HG02763 (cell line): Measurements from ENCODE around the gene MDK.
"Not testable (repeated sequence)": the region's sequence is repeated elsewhere in the genome, so short reads cannot be mapped to it uniquely, and the experiment has no call there.

Source experiments
- ATAC-seq: cut with Tn5 transposase; IDR thresholded peaks from one replicate; pipeline ENCODE4 v1.9.1; 2021; ENCODE audit warnings: mild to moderate bottlenecking, moderate library complexity; ENCODE audit not compliant: unreplicated experiment

The MDK gene

DNA sequence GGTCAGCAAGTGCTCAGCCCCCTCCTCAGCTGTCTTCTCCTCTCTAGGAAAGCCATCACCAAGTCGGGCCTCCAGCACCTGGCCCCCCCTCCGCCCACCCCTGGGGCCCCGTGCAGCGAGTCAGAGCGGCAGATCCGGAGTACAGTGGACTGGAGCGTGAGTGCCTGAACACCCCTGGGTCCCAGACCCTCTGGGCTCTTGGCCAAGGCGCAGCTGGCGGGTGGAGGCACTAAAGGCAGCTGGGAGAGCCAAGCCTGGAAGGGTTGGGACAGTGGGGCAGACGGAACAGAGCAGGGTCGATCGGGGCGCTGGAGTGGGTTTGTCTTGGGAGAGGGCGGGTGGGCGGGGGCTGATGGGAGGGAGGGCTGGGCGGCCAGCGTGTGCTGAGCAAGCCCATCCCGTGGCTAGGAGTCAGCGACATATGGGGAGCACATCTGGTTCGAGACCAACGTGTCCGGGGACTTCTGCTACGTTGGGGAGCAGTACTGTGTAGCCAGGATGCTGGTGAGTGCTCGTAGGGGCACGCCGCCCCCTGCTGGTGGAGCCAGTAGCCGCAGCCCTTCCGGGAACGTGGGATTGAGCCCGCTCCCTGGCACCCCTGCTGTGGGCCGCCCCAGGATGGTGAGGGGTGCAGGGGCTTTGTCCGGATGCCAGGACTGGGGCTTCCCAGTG, 14.1 kb upstream of the MDK start:
- peak; percentile 44 for ATAC-seq

DNA sequence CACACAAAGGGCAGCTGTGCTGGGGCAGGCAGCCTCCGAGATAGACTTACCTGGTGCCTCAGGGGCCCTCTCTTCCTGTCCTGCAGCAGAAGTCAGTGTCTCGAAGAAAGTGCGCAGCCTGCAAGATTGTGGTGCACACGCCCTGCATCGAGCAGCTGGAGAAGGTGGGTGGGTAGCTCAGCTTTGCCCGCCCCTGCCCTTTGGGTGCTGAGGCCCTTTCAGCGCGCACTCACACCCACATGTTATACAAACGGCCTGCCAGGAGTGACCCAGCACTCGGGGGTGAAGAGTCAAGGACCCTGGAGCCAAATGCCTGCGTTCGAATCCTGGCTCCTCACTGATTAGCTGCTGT, 13.6 kb upstream of the MDK start:
- no peak for ATAC-seq

DNA sequence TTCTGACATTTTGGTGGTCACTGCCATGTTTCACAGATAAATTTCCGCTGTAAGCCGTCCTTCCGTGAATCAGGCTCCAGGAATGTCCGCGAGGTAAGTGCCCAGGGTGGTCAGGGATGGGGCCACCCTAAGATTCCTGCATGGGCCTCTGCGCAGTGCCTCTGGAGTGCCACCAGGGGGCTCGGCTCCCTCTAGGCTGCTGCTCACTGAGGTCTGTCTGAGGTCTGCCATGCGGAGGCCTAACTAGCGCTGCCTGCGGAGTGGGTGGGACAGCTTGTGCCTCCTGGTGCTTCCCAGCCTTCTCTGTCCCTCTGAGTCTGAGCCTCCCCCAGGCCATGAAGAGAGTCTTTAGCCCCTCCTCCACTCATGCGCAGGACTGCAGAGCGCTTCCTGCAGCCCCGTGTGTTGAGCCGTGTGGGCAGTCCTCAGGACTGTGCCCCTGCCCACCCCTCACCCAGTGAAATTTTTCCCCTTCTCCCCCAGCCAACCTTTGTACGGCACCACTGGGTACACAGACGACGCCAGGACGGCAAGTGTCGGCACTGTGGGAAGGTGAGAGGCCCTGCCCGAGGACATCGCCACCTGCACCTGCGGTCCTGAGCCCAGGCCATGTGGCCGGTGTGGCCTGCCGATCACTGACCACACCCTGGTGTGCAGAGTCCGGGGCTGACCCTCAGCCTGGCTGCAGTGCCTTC, 11.9 kb upstream of the MDK start:
- ATAC-seq = no peak

DNA sequence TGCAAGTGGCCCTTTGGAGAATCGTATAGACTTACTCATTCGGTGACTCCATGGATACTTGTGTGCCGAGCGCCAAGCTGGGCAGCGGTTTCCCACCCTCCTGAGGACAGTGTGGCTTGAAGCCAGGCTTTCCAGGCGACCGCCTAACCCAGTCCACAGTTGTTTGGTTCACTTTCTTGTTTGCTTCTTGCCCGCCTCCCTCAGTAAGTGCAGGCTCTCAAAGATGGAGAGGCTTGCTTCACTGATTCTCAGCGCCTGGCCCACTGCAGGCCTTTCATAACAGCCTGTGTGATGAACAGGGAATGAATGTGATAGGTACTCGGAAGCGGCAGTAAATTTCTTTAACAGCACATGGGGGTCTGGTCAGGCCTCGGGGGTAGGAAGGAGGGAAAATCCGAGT, 11.2 kb upstream of the MDK start:
- ATAC-seq = no peak

DNA sequence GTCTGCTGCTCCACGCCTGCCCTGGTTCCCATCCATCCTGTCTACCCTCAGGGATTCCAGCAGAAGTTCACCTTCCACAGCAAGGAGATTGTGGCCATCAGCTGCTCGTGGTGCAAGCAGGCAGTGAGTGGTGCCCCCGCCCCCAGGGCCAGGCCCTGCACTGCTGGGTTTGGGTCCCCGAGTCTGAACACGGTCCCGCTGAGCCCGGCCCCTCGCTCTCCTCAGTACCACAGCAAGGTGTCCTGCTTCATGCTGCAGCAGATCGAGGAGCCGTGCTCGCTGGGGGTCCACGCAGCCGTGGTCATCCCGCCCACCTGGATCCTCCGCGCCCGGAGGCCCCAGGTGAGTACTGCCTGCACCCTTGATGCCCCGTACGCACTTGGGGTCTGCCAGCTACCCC, 10.2 kb upstream of the MDK start:
- ATAC-seq = not testable (repeated sequence)

DNA sequence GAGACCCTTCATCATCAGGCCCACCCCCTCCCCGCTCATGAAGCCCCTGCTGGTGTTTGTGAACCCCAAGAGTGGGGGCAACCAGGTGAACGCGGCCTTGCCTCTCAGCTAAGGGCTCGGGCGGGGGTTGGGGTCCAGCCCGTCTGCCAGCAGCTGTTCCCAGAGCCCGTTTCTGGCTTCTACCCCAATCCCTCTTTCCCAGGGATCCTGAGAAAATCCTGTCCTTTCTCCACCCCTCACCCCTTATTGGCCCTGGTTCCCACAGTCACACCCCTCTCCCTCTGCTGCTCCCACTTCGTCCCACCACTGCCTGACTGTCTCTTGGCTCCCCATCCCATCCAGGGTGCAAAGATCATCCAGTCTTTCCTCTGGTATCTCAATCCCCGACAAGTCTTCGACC, 9.4 kb upstream of the MDK start:
- no peak for ATAC-seq

DNA sequence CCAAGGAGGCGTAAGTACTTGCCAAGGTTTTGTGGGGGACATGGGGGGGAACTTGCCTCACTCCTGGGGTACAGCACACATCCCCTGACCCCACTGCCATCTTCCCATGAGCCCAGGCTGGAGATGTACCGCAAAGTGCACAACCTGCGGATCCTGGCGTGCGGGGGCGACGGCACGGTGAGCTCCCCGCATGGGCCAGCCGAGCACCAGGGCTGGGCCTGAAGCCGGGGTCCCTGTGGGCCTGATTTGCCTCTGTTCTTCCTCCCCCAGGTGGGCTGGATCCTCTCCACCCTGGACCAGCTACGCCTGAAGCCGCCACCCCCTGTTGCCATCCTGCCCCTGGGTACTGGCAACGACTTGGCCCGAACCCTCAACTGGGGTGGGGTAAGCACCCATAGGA, 9.0 kb upstream of the MDK start:
- ATAC-seq = not testable (repeated sequence)

DNA sequence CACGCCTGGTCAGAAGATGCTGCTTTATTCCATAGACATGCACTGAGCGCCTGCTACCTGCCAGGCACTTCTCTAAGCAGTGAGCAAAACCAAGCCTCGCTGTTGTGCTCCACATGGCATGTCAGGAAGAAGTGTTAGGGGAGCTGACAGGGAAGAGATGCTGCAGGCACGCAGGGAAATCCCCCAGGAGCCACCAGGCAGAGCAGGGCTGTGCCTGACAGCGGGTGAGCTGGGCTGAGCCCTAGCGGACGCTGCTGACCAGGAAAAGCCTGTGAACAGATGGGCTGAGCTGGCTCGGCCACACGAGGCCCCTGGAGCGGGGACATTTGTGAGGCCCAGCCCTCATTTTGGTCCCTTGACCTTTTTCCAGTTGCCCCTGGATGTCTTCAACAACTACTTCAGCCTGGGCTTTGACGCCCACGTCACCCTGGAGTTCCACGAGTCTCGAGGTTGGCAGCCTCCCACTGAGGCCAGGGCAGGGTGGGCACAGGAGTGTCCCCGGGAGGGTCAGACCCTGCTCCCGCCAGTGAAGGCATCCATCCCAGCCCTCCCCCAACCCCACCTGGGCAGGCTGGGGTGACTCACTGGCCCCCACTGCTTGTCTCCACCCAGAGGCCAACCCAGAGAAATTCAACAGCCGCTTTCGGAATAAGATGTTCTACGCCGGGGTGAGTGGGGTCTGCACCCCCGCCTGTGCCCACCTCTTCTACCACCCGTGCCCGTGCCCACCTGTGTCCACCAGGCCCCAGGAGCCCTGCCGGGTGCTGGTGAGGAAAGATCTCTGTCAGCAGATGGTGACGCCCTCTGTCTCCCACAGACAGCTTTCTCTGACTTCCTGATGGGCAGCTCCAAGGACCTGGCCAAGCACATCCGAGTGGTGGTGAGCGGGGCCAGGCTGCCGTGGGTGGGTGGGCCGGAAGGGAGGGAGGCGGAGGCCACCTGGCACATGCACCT, 7.4 kb upstream of the MDK start:
- no peak for ATAC-seq

DNA sequence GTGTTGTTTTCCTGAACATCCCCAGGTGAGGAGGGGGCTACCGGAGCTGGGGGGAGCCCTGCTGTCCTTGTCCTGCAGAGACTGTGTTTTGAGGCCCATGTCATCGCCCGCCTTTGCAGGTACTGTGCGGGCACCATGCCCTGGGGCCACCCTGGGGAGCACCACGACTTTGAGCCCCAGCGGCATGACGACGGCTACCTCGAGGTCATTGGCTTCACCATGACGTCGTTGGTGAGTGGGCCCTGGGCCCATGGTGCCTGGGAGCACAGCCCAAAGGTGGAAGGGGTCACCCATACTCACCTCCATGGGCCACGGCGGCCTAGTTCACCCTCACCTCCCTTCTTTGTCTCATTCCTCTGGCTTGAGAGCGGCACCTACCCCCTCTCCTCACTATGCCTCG, 6.7 kb upstream of the MDK start:
- ATAC-seq = no peak

DNA sequence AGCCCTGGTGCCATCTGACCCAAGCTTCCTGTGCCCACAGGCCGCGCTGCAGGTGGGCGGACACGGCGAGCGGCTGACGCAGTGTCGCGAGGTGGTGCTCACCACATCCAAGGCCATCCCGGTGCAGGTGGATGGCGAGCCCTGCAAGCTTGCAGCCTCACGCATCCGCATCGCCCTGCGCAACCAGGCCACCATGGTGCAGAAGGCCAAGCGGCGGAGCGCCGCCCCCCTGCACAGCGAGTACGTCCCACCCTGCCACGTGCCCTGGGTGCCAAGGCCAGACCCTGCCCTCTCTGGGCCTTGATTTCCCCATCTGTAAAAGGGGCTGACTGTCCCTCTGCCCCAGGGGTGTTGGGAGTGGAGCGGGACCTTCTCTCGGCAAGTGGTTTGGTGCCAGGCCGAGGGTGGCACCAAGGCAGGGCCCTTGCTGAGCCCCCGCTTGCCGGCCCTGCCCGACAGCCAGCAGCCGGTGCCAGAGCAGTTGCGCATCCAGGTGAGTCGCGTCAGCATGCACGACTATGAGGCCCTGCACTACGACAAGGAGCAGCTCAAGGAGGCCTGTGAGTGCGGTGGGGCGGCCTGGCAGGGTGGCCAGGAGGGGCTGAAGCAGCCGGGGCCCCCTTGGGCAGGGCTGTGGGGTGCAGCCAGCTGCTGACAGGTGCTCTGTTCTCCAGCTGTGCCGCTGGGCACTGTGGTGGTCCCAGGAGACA, 5.9 kb upstream of the MDK start:
- no peak for ATAC-seq

DNA sequence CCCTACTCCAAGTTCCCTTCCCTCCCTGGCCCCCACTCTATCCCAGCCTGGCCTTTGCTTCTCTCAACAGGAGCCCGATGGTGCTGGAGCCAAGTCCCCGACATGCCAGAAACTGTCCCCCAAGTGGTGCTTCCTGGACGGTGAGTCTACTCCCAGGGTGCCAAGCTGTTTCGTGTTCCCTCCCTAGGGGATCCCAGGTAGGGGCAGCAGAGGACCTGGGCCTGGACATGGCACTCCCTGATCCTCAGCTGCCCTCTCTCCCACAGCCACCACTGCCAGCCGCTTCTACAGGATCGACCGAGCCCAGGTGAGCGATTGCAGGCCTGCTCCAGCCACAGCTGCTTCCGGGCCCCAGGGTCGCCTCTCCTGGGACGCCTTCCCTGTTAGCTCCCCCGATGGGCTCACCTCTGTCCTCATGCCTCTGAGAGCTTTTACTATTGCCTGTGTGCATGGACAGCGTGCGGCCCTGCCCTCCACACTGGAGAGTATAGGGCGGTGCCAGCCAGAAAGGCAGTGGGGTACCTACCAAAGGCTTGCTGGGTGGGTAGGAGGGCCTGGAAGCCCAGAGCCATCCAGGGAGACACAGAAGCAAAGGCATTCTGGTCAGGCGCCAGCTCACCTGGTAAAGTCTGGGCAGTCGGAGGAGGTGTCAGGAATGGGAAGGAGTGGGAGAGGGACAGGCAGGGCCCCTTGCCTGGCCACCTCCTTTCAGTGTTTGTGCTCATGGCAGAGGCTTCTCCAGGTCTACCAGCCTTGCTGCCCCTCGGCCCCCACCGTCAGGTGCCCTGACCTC, 5.0 kb upstream of the MDK start:
- ATAC-seq = no peak

DNA sequence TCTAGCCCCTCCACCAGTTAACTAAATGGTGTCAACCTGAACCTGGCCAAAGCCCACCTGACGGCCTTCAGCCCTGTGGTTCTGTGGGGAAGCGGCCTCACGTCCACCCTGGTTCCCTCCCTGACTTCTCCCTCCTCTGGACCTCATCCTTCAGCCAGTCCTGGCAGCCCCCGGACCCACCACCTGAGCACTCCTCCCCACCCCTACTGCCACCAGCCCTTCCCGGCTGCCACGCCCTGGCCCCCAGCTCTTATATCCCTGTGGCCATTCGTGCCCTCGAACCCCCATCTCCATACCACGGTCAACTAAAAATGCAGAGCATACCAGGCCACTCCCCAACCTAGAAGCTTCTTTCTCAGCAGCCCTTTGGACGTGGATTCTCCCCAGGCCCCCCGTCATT, 4.2 kb upstream of the MDK start:
- ATAC-seq = no peak

DNA sequence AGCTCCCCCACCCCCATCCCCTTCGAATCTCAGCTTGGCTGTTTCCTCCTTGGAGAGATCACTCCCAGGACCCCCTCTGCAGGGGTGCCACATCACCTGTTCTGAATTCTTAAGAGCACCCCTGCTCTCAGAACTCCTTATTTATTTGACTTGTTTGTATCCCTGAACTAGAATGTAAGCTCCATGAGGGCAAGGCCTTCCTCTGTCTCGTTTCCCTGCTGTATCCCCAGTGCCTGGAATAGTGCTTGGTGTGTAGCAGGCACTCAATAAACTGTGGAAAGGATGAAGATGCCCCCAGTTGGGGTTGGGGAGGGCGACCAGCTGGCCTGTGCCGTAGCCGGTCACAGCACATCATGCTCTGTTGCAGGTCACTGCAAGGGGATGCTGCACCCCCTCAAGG, 3.6 kb upstream of the MDK start:
- ATAC-seq = no peak

DNA sequence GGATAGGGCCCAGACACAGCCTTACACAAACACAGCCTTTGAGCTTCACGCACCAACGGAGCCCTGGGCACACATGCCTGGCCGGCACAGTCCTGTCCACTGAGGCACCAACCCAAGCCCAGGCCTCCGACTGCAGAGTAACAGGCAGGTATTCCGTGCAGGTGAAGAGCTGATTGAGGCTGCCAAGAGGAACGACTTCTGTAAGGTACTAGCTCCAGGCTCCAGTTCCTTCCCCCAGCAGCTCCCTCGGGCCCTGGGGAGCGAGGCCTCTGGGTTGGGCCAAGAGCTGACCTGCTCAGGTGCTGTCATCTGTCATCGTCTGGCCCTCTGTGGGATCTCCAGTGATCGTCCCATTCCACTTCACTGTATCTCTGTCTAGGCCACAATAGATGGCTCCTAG, 3.2 kb upstream of the MDK start:
- ATAC-seq = no peak

DNA sequence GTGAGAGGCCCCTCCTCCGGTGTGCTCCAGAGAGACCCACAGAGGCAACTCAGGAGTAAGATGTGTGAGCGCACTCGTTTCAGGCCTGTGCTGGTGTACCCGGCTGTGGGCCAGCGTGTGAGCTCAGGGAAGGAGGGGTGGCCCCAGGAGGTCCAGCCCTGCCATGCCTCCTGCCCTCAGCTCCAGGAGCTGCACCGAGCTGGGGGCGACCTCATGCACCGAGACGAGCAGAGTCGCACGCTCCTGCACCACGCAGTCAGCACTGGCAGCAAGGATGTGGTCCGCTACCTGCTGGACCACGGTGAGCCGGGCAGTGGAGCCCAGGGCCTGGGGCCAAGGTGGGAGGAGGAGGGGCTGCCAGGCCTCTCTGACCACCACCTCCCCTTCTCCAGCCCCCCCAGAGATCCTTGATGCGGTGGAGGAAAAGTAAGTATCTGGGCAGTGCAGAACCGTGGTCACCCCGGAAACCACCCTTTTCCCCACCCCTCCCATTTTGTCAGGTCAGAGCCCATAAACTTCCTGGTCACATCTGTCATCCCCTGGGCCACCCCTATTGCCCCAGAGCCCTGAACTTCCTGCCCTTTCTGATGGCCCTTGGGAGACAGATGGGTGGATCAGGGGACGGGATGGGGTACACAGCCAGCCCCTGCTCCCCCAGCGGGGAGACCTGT, 2.5 kb upstream of the MDK start:
- no peak for ATAC-seq

DNA sequence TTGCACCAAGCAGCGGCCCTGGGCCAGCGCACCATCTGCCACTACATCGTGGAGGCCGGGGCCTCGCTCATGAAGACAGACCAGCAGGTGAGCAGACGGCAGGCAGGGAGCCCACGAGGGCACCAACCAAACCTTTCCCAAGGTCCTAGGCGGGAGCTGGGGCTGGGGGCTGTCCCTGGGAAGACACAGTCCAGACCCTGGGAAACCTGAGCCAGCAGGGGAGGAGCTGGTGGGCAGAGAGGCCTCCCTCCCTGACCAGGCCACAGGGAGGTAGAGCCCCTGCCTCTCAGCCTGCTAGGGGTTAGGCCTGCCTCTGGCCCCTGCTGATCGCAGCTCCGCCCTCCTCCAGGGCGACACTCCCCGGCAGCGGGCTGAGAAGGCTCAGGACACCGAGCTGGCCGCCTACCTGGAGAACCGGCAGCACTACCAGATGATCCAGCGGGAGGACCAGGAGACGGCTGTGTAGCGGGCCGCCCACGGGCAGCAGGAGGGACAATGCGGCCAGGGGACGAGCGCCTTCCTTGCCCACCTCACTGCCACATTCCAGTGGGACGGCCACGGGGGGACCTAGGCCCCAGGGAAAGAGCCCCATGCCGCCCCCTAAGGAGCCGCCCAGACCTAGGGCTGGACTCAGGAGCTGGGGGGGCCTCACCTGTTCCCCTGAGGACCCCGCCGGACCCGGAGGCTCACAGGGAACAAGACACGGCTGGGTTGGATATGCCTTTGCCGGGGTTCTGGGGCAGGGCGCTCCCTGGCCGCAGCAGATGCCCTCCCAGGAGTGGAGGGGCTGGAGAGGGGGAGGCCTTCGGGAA, 1.8 kb upstream of the MDK start:
- not testable (repeated sequence) for ATAC-seq

DNA sequence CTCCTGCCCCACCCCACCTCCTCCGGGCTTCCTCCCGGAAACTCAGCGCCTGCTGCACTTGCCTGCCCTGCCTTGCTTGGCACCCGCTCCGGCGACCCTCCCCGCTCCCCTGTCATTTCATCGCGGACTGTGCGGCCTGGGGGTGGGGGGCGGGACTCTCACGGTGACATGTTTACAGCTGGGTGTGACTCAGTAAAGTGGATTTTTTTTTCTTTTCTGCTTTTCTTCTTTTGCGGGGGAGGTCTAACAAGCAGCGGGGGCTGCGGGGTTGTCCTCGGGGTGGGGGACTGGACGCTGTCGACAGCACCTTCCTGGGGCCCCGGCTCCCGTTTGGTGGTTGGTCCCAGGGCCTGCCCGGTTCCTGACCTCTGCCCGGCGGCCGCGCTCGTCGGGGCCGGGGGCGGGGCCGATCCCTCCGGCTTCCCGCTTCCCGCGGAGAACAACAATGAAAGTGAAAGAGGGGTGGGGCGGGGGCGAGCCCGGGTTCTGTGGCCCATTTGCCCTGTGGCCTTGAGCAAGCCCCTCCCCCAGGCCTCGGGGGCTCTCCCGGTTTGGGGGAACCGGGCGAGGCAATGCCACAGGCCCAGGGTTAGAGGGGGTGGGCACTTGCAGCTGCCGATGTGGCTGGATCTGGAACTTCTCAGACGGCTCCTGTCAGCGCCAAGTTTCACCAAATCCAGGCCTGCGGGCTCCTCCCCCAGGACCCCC, 975 bp upstream of the MDK start:
- no peak for ATAC-seq

DNA sequence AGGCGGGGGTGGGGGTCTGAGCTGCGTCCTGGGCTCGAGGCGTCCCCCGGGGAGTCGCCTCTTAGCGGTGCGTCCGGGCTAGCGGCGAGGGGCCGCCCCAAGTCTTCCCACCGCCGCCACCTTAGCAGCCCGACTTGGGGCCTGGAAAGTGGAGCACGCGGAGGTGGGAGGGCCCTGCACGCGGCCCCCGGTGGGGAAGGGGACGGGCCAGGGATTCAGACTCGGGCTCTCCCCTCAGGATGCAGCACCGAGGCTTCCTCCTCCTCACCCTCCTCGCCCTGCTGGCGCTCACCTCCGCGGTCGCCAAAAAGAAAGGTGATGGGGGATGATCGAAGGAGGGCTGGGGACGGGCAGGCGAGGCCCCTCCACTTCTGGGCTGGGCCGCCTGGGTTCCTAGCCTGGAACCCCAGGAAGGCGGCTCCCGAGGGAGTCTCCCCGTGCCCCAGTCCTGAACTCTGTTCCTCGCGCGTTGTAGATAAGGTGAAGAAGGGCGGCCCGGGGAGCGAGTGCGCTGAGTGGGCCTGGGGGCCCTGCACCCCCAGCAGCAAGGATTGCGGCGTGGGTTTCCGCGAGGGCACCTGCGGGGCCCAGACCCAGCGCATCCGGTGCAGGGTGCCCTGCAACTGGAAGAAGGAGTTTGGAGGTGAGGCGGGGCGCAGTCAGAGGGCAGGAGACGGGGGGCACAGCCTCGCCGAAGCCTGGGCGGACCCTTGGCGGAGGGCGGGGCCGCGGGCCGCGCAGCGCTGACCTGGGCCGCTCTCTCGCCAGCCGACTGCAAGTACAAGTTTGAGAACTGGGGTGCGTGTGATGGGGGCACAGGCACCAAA, 563 bp downstream of the MDK start:
- no peak for ATAC-seq
